ENCODE measurements around the gene OSBPL10.

DNA sequence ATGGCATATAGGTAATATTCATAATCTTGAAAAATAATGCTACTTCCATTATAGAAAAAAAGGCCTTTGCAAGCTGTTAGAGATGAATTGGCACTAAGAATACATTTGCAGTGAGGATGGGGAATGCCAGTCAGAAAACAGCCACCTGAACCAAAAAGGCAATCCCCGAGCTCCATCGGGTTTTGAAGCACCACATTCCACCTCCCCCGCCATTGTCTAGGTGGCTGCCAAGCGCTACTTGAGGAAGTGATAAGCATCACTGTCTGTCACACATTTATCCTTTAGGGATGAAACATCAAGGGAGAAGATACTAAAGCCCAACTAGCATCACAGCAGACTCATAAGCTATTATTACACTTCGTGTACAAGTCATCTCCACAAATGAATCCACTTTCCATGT, 112.8 kb downstream of the OSBPL10 start:
- TF ChIP-seq, protein P1, sequence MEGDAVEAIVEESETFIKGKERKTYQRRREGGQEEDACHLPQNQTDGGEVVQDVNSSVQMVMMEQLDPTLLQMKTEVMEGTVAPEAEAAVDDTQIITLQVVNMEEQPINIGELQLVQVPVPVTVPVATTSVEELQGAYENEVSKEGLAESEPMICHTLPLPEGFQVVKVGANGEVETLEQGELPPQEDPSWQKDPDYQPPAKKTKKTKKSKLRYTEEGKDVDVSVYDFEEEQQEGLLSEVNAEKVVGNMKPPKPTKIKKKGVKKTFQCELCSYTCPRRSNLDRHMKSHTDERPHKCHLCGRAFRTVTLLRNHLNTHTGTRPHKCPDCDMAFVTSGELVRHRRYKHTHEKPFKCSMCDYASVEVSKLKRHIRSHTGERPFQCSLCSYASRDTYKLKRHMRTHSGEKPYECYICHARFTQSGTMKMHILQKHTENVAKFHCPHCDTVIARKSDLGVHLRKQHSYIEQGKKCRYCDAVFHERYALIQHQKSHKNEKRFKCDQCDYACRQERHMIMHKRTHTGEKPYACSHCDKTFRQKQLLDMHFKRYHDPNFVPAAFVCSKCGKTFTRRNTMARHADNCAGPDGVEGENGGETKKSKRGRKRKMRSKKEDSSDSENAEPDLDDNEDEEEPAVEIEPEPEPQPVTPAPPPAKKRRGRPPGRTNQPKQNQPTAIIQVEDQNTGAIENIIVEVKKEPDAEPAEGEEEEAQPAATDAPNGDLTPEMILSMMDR (IDR thresholded peaks at IDR 0.05) = no peak
- TF ChIP-seq POLR2A (IDR thresholded peaks at IDR 0.05) = no peak

Measured in prostate gland (tissue), 2 donors.